ENCODE measurements around the gene MYBL2. TPM values are rescaled to one million over a fixed set of nuclear protein-coding genes. Genes with fewer than 3 reads are reported as not detected.

Gene MYBL2
- total and polyA plus RNA-seq, 2 experiments from 2014 or later = 3.5 to 13.8 TPM

DNA sequence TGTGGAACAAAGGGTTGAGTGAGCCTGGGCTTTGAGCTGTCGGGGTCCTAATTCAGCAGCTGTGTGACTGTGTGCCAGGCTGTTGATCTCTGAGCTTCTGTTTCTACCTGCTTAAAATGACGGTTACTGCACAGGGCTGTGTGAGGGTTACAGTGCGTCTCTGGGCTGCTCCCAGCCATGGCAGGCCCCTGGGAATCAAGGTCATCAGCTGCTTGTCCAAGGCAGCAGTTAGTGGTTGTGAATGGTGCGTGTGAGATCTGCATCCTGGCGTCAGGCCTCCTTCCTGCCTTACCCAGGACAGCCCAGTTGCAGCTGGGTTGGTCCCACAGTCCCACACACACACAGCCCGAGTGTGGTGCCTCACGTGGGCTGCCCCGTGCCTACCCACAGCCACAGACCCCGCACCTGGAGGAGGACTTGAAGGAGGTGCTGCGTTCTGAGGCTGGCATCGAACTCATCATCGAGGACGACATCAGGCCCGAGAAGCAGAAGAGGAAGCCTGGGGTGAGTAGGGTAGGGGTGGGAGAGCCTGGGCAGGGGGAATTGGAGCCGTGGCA lies 44.3 kb downstream of the MYBL2 start:
- no peak overlapping the region for H2AFZ ChIP-seq
- no peak for DNase-seq (ENCODE audit: low spot score)
- TF ChIP-seq EZH2phosphoT487 (IDR thresholded peaks at IDR 0.05; ENCODE audit: low read depth, severe bottlenecking, unreplicated experiment) (no peak), EZH2 (IDR thresholded peaks at IDR 0.05; ENCODE audit: borderline replicate concordance) (no peak)
- TF ChIP-seq, protein P1, sequence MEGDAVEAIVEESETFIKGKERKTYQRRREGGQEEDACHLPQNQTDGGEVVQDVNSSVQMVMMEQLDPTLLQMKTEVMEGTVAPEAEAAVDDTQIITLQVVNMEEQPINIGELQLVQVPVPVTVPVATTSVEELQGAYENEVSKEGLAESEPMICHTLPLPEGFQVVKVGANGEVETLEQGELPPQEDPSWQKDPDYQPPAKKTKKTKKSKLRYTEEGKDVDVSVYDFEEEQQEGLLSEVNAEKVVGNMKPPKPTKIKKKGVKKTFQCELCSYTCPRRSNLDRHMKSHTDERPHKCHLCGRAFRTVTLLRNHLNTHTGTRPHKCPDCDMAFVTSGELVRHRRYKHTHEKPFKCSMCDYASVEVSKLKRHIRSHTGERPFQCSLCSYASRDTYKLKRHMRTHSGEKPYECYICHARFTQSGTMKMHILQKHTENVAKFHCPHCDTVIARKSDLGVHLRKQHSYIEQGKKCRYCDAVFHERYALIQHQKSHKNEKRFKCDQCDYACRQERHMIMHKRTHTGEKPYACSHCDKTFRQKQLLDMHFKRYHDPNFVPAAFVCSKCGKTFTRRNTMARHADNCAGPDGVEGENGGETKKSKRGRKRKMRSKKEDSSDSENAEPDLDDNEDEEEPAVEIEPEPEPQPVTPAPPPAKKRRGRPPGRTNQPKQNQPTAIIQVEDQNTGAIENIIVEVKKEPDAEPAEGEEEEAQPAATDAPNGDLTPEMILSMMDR (IDR thresholded peaks at IDR 0.05; ENCODE audit: poor library complexity) = no peak

DNA sequence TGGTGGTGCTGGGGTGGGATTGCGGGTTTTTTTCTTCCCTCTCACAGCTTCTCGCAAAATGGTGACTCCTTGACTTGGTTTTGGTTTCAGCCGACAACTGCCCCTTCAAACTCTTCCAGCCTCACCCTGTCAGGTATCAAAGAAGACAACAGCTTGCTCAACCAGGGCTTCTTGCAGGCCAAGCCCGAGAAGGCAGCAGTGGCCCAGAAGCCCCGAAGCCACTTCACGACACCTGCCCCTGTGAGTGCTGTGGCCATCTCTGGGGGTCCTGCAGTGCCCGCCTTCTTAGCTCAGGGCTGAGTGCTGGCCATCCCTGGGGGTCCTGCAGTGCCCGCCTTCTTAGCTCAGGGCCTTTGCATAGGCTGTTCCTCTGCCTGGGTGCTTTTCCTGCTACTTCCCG lies 48.1 kb downstream of the MYBL2 start:
- H3K4me2 ChIP-seq = no peak overlapping the region
- WGBS (ENCODE audit: low lambda C conversion rate, missing lambda C conversion rate) = 95% methylated on average over 9 of the region's 9 CpGs
- no peaks in the 10 kb centered on the region for H3K27me3 ChIP-seq
- no peaks in the 10 kb centered on the region for H3K36me3 ChIP-seq (replicated peaks; ENCODE audit: insufficient read depth, low read depth)
- H3K4me1 ChIP-seq (ENCODE audit: insufficient read depth) = no peaks in the 10 kb centered on the region
- H3K9me2 ChIP-seq (replicated peaks; ENCODE audit: insufficient read depth) = no peaks in the 10 kb centered on the region
- H3K9me3 ChIP-seq (ENCODE audit: low read depth) = no peaks in the 10 kb centered on the region
- DNase-seq (ENCODE audit: low spot score) = no peak
- H4K20me1 ChIP-seq (ENCODE audit: insufficient read depth, poor library complexity, severe bottlenecking) = no peaks in the 10 kb centered on the region
- TF ChIP-seq EZH2phosphoT487 (IDR thresholded peaks at IDR 0.05; ENCODE audit: low read depth, severe bottlenecking, unreplicated experiment) = no peak
- TF ChIP-seq, protein P1 (IDR thresholded peaks at IDR 0.05; ENCODE audit: poor library complexity) = no peak
- TF ChIP-seq EZH2 (IDR thresholded peaks at IDR 0.05; ENCODE audit: borderline replicate concordance) = no peak
- H3K4me3 ChIP-seq = no peak overlapping the region
- H3K79me2 ChIP-seq = no peaks in the 10 kb centered on the region
- no peak overlapping the region for H3K27ac ChIP-seq
- no peak overlapping the region for H2AFZ ChIP-seq

More for the DNA sequence above, 44.3 kb downstream of the MYBL2 start:
- Histone ChIP-seq H3K79me2 (no peaks in the 10 kb centered on the region), H3K9me3 (ENCODE audit: low read depth) (no peaks in the 10 kb centered on the region), H3K4me1 (ENCODE audit: insufficient read depth) (no peaks in the 10 kb centered on the region), H3K9me2 (replicated peaks; ENCODE audit: insufficient read depth) (no peaks in the 10 kb centered on the region), H3K27me3 (no peaks in the 10 kb centered on the region), H3K36me3 (replicated peaks; ENCODE audit: insufficient read depth, low read depth) (no peaks in the 10 kb centered on the region), H3K27ac (no peak overlapping the region), H4K20me1 (ENCODE audit: insufficient read depth, poor library complexity, severe bottlenecking) (no peaks in the 10 kb centered on the region), H3K4me2 (no peak overlapping the region), H3K4me3 (no peak overlapping the region)
- WGBS (ENCODE audit: low lambda C conversion rate, missing lambda C conversion rate) = 98% methylated on average over 14 of the region's 15 CpGs

DNA sequence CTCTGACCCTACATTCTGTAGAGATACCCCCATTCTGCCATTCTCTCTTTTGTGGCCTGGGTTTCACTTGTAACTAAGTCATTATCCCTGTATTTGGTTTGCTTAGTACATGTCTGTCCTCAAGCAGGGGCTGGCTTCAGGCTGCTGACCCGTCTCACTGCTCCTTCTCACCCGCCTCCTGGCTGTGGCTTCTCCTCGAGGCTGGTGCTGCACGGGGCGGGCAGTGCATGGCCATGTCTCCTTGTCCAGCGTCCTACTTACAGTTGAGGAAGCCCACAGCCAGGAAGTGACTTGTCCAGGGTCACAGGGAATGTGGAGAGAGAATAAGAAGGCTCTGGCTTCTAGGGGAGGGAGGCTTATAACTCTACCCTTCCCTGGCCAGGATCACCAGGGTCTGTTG lies 48.6 kb downstream of the MYBL2 start:
- Histone ChIP-seq H3K9me2 (replicated peaks; ENCODE audit: insufficient read depth) (no peaks in the 10 kb centered on the region), H3K4me3 (no peak overlapping the region), H3K4me2 (no peak overlapping the region), H3K36me3 (replicated peaks; ENCODE audit: insufficient read depth, low read depth) (no peaks in the 10 kb centered on the region), H3K4me1 (ENCODE audit: insufficient read depth) (no peaks in the 10 kb centered on the region), H3K27me3 (no peaks in the 10 kb centered on the region), H3K9me3 (ENCODE audit: low read depth) (no peaks in the 10 kb centered on the region), H3K27ac (no peak overlapping the region), H3K79me2 (no peaks in the 10 kb centered on the region), H4K20me1 (ENCODE audit: insufficient read depth, poor library complexity, severe bottlenecking) (no peaks in the 10 kb centered on the region), H2AFZ (no peak overlapping the region)
- DNase-seq (ENCODE audit: low spot score) = no peak
- 94% methylated on average over 6 of the region's 6 CpGs for whole genome bisulfite sequencing (ENCODE audit: low lambda C conversion rate, missing lambda C conversion rate)
- TF ChIP-seq EZH2 (IDR thresholded peaks at IDR 0.05; ENCODE audit: borderline replicate concordance) (no peak), EZH2phosphoT487 (IDR thresholded peaks at IDR 0.05; ENCODE audit: low read depth, severe bottlenecking, unreplicated experiment) (no peak)
- TF ChIP-seq, protein P1 (IDR thresholded peaks at IDR 0.05; ENCODE audit: poor library complexity) = no peak
